ENCODE results near the gene NRROS. TPM values are rescaled to one million over a fixed set of nuclear protein-coding genes. Genes with fewer than 3 reads are reported as not detected.
"Not testable (repeated sequence)": the region's sequence is repeated elsewhere in the genome, so short reads cannot be mapped to it uniquely, and the experiment has no call there.

NRROS gene
- total RNA-seq, 2 experiments from 2014 or later, result 21.9 to 23.6 TPM

DNA sequence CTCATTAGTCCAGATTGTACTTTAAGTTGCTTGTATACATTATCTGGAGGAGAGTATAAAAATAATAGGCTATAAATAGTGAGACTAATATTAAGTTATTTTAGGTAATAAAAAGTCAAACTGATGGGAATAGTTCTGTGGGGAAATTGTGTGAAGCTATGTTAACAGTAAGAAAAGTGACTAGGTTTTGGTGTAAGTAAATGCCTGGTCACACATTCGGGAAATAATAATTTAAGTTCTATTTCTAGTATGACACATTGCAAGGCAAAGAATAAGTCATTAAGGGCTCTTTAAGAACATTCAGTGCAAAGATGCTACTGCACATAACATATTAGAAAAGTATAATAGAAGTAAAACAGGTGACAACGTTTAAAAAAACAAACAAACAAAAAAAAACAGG, 18.8 kb upstream of the NRROS start:
- ChIA-PET POLR2A (no interaction called here), CTCF (interaction anchor here (1.1 kb wide), 1 partner anchor 11 kb away, joined by 6 read pairs; no protein-coding TSS in a partner anchor)

DNA sequence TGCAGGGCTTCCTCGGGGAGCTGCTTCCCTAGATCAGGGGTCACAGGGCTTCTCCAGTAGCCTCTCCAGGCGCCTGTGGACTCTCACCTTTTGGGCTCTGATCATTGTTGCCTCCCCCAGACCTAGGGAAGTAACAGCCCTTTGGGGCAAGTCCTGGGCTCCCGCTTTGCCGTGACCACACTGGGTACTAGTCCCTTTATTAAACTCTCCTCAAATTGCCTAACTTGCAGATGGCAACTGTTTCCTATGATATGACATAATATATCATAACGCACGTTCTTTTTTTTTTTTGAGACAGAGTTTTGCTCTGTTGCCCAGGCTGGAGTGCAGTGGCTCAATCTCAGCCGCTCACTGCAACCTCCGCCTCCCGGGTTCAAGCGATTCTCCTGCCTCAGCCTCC, 17.9 kb upstream of the NRROS start:
- CTCF ChIA-PET, result interaction anchor here (1.1 kb wide), 1 partner anchor 12 kb away, joined by 6 read pairs; no protein-coding TSS in a partner anchor

DNA sequence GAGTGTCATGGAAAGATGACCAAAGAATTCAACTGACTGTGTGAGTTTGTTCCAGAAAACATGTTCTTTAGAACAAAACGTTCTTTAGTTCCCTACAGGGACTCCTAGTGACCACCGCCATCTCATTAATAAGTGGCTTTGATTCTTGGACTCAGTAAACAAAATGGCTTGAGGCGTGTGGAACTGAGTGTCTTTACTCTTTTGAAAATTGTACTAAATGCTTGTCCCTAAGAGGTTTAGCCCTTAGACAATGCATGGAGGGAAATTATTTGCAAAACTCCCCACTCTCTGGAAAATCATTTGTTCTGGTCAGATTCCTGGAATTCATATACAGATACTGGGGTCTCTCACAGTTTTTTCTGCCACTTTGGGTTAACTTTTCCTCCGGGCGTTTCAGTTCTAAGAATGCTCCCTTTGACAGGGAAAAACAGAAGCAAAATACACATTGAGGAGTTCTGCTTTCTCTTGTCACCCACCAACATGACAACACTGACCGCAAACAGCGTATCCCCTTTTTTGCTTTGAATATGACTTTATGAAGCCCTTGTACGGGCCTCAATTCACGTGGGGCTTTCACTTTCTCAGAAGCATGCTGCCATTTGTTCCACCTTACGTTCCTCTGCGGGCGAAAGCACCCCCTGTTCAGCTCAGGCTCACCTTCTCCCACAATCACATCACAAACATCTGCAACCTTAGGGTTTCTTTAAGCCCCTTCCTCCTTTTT, 15.3 kb upstream of the NRROS start:
- ChIA-PET POLR2A (no interaction called here), CTCF (interaction anchor here (1.6 kb wide), 1 partner anchor 14 kb away, joined by 6 read pairs; no protein-coding TSS in a partner anchor)

More for the DNA sequence above, 17.9 kb upstream of the NRROS start:
- POLR2A ChIA-PET, result no interaction called here

DNA sequence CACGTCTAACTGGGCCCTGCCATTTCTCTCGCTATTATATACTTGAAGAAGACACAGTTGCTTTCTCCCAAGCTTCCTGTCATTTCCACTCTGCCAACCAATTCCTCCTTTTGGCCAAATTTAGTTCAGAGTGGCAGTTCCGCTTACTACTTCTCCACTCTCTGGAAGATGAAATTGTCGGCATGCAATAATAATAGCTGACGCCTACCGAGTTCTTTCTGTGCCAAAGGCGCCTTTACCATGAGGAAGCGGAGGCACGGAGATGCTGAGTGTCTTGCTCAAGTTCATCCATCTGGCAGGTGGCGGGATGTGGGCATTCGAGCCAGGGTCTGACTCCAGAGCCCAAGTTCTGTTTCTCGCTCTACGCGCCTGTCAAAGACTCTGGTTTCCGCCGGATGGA, 14.6 kb upstream of the NRROS start:
- ChIA-PET POLR2A (no interaction called here), CTCF (no interaction called here)

DNA sequence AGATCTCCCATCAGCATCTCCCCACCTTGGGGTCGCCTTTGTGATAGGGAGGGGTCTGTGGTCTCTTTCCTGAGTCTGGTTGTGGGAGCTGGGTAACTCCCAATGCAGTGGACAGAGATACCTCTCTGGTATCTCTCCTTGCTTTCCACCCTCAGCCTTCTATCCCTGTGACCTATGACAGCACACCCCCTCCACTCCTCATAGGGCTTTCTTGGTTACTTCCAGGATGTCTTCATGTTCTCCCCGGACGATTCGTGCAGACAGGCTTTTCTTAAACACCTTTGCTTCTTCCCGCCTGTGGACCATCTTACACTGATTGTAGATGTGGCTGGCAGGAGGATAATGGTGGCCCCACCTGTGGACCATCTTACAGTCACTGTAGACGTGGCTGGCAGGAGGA, 14.2 kb upstream of the NRROS start:
- CTCF ChIA-PET, result no interaction called here
- POLR2A ChIA-PET, result no interaction called here

DNA sequence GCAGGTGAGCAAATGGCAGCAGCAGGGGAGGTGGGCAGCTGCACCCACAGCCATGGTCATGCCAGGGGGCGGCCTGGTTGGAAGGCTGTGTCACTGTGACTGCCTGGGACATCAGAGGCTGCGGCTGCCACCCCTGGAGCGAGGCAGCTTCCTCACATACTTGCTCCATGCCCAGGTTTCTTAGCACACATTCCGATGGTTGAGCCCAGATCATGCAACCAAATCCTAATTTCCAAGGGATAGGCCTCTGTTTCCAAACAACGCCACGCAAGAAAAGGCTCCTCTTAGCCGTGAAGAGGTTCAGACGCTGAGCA, 11.6 kb upstream of the NRROS start:
- ChIA-PET CTCF (no interaction called here), POLR2A (no interaction called here)

DNA sequence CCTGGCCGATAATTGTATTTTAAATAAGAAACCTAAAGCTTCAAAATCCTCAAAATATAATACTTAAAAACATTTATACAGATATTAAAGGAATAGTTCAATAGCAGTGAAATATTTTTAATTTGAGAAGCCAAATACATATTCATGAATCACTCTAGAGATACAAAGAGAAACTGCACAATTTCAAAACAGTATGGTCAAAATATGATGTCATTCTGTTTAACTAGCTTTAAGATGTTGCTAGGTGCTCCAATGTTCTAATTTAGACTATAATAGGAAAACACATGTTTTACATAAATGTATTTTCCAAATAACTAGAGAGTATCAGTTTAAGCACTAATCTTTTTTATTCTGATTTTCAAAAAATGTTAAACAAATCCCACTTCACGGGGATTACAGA, 10.3 kb upstream of the NRROS start:
- ChIA-PET CTCF (interaction anchor here (0.7 to 2.6 kb wide), 3 partner anchors 12 to 20 kb away, joined by 3 to 6 read pairs (median 3); no protein-coding TSS in a partner anchor), POLR2A (interaction anchor here (1.1 kb wide), 1 partner anchor 10 kb away, joined by 4 read pairs; no protein-coding TSS in a partner anchor)

DNA sequence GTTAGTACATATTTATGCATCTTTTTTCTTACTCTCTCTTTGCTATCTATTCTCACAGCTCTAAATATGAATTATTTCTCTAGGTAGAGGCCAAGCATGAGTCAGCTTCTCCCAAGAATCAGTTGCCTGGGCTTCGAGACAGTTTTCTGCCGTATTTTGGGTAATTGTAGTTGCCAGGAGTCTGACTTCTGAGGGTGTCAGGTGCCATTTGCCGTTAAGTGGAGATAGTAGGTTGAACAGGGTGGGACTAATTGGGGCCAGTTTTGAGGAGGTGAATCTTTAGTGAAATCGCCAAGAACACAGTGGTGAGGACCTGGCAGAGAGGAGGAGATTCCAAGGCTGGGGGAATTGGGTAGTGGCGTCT, 7.8 kb upstream of the NRROS start:
- ChIA-PET CTCF (interaction anchor here (1.4 to 2.6 kb wide), 2 partner anchors 22 to 108 kb away, joined by 3 to 6 read pairs; partner anchors contain the start of gene PAK2), POLR2A (interaction anchor here (2.2 kb wide), 1 partner anchor 9 kb away, joined by 10 read pairs; no protein-coding TSS in a partner anchor)

DNA sequence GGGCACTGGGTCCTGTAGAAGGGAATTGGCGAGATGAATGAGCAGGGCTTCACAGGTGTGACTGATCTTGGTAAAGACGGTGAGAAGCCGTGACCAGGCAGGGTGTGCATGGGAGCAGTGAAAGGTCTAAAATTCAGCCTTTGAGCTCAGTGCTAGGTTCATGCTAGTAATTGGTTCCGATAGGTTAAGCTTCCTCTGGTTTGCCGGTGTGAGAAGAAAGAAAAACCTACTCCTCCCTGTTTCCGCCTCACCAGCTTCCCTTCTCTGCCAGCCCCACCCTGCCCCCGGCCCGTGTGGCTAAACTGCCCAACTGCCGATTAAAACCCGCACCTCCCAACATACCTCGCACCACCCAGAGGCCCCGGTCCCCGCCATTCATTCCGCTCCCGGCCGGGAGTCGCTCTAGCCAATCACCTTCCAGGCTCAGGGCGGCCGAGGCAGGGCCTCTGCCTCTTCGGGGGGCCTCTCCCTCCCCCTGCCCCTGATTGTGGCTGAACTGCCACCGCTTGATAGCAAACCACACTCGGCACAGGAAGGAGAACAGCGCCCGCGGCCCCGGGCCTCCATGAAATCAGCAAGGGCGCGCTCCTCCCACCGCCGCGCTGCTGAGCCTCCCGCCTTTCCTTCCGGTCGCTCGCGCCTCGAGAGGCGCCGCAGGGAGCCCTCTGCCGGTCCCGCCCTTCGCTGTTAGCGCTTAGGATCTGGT, 7.3 kb upstream of the NRROS start:
- POLR2A ChIA-PET, result interaction anchor here (2.2 kb wide), 1 partner anchor 9 kb away, joined by 10 read pairs; no protein-coding TSS in a partner anchor
- CTCF ChIA-PET, result interaction anchor here (0.6 to 1.4 kb wide), 2 partner anchors 10 to 108 kb away, joined by 3 read pairs; partner anchors contain the start of gene PAK2

DNA sequence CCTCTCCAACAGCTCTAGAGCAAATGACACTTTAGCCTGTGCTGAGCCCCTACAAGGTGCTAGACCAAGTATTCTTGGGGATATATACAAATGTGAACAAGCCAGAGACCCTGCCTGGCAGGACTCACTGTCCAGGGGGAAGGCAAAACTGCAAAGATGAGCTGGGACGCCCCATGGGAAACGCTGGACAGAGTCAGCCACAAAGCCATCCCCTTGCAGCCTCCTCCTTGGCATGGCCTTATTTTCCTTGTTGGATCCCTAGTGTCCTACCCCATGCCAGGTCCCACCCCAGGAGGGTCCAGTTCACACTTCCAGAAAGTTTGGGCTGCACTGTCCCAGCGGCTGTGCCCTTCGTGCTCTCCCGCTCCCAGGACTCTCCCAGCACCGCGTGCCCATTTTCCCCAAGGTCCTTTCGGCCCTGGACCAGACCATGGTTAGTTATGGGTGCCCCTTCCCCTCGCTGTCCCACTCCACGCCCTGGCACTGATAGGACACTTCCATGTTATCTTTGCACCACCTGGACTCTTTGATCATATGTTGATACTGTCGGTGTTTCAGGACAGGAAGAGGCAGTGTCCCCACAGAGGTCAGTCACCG, 5.8 kb upstream of the NRROS start:
- ChIA-PET CTCF (interaction anchor here (0.9 kb wide), 1 partner anchor 25 kb away, joined by 3 read pairs; no protein-coding TSS in a partner anchor), POLR2A (interaction anchor here (0.8 kb wide), 1 partner anchor 150 kb away, joined by 4 read pairs; no protein-coding TSS in a partner anchor)

DNA sequence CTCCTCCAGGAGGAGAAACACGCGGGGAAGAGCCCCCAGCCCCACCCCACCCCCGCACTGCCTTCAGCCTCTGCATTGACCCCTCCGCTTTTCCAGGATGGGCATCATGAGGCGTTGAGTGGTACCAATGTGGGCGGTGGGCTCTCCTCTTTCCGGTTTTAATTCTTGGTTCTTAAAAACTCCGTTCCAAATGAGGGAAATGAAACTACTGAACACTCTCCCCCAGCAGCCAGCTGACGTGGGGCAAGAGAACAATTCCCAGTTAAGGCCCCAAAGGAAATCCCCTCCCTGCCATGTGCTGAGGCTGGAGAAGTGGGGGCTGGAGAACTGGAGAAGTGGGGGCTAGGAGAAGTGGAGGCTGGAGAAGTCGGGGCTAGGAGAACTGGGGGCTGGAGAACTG, 5.3 kb upstream of the NRROS start:
- ChIA-PET POLR2A (no interaction called here), CTCF (interaction anchor here (0.9 kb wide), 1 partner anchor 25 kb away, joined by 3 read pairs; no protein-coding TSS in a partner anchor)

DNA sequence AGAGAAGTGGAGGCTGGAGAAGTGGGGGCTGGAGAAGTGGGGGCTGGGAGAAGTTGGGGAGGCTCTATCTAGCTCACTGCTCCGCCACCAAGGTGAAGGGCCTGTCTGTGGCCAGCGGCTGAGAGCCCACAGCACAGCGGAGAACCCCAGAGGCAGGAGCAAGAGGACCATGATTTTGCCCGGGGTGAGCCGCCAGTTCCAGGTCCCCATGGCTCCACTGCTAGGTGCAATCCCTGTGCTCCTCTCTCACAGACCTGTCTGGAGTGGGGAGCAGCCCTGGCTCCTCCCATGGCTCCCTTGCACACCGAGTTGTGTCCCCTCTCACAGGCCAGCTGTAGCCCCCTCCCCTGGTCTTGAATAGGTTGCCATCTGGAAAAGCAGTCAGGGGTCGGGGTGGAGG, 4.7 kb upstream of the NRROS start:
- ChIA-PET CTCF (no interaction called here), POLR2A (no interaction called here)

DNA sequence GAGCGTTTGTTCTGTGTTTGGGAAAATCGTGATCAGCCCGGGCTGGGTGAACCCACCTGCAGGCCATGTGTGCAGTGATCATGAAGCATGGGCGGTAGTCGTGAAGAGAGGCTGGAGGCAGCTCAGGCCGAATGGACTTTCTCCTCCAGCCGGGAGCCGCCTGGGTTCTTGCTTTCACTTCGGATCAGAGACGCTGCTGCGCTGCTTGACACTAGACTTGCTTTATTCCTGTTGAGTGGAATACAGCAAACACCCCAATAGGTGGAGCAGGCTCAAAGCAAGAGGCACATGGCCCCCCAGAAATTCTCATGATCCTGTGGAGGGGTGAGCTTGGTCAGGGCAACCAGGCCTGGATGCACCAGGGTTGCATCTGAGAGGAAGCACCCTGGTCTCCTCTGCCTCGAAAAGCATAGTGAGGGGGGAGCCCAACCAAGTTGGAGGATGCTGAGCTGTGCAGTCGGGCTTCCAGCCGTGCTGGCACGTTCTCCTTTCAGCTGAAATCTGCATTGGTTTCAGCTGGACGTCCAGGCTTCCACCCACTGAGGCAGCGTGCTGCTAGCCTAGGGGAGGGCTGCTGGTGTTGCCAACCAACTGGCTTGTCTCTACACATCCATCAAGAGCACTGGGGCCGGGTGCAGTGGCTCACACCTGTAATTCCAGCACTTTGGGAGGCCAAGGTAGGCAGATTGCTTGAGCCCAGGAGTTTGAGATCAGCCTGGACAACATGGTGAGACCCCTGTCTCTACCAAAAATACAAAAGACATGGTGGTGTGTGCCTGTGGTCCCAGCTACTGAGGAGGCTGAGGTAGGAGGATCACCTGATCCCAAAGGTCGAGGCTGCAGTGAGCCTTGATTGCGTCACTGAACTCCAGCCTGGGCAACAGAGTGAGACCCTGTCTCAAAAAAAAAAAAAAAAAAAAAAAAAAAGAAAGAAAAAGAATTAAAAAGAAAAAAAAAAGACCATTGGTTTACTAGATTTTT, 2.8 kb upstream of the NRROS start:
- ChIA-PET CTCF (interaction anchor here (0.8 to 2.5 kb wide), 2 partner anchors 22 to 27 kb away, joined by 3 to 7 read pairs; no protein-coding TSS in a partner anchor), POLR2A (interaction anchor here (0.6 kb wide), 1 partner anchor 230 kb away, joined by 3 read pairs; no protein-coding TSS in a partner anchor)

DNA sequence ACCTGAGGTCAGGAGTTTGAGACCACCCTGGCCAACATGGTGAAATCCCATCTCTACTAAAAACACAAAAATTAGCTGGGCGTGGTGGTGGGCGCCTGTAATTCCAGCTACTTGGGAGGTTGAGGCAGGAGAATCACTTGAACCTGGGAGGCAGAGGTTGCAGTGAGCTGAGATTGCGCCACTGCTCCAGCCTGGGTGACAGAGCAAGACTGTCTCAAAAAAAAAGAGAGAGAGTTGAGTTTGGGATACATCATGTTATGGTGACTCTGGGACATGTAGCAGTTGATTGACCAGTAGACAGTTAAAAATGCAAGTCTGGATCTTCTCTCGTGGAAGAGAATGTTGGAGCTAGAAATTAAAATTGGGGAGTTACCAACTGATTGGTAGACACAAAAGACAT, 1.6 kb upstream of the NRROS start:
- POLR2A ChIA-PET, result not testable (repeated sequence)
- CTCF ChIA-PET, result interaction anchor here (0.8 to 2.5 kb wide), 2 partner anchors 23 to 28 kb away, joined by 3 to 7 read pairs; no protein-coding TSS in a partner anchor

DNA sequence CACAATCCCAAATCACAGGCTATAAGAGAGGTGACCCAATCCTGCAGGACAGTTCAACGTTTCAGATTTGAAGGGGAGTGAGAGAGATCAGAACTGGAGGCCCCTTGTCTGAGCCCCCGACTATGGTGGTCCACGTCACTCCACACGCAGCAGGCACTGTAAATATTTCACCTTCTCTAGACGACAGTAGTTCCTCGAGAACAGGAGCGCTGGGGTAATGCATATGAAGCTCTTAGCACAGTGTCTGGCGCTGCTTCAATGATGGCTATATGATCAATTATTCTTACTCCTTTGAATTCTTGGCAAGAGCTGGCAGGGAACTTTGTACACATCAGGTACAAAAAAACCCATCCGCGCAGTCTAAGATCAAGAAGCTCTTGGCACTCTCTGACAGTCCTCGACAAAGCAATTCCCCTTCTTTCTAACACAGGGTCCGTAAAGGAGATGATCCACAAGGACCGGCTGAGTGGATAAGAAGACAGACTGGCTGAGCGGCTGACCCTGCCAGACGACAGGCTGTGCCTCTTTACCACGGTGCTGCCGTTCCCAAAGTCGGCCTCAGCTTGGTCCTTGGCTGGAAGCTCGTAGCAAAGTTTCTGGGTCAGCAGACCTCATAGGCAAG, 522 bp upstream of the NRROS start:
- ChIA-PET CTCF (interaction anchor here (2.5 kb wide), 1 partner anchor 30 kb away, joined by 7 read pairs; no protein-coding TSS in a partner anchor), POLR2A (interaction anchor here (0.9 kb wide), 1 partner anchor 9 kb away, joined by 4 read pairs; no protein-coding TSS in a partner anchor)

DNA sequence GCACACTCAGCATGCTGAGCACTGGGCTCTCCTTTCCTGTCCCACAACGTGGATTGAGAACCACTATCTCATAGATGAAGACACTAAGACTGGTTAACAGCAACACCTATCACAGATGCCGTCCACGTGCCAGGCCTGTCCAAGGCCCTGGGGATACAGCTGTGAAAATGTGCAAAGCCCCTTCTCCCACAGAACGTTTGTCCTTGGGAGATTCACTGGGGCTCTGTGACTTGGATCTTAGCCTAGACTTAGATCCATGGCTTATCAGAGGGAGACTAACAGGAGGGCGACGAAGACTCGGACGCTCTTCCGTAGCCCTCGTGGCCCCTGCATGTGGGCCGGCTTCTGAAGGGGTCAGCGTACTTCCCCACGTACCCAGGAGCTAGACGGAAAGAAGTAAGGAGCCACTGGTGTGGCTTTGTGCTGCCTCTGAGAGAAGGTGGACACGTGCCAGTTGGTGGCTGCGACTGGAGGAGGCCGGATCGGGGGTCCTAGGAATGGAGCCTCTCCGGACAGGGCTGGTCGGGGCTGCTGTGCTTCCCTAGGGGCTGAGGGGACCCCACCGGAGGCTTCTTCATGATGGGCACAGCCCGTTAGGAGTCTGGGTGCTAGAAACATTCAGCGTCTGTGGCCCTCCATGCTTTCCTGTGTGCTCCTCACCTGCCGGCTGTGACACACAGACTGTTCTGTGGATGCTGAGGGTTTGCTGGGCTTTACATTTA, 964 bp downstream of the NRROS start:
- ChIA-PET POLR2A (interaction anchor here (2.6 kb wide), 1 partner anchor 8 kb away, joined by 10 read pairs; no protein-coding TSS in a partner anchor), CTCF (interaction anchor here (0.7 to 0.9 kb wide), 2 partner anchors 11 to 44 kb away, joined by 3 read pairs; no protein-coding TSS in a partner anchor)

DNA sequence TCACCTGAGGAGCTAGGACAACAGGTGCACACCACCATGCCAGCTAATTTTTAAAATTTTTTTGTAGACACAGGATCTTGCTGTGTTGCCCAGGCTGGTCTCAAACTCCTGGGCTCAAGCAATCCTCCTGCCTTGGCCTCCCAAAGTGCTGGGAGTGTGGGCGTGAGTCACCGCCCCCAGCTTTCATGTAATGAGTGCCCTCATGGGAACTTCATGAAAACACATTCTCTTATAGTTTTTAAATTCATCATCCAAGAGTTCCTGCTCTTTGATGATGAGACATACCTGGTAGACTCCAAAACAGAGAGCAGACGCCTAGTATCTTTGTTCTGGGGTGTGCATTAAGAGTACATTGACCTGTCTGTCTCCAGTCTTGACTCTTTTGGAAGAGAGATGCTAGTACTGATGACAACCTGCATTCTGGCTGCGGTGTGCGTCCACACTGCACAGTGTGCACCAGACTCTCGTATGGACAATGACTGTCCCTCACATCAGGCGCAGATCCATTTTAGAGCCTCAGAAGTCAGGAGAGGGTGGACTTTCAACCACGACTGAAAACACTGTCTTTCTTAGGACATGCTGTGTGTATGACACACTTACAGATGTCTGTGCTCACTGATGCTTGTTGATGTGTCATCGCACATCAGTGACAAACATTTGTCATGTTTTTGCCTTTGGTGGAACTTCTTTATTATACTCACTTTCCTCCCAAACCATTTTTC, 2.0 kb downstream of the NRROS start:
- ChIA-PET CTCF (interaction anchor here (0.7 to 1.2 kb wide), 2 partner anchors 12 to 33 kb away, joined by 3 to 5 read pairs; no protein-coding TSS in a partner anchor), POLR2A (interaction anchor here (0.7 to 2.6 kb wide), 2 partner anchors 9 to 72 kb away, joined by 7 to 10 read pairs; no protein-coding TSS in a partner anchor)
